Measurements from ENCODE around the gene THUMPD3. TPM values are rescaled to one million over a fixed set of nuclear protein-coding genes. Genes with fewer than 3 reads are reported as not detected.

The THUMPD3 gene
- total and polyA plus RNA-seq, 9 of the 15 experiments (the other 6 are each of a cell fraction or from before 2014, with no cell fraction given), result 58.3 to 132 (median 113) TPM

DNA sequence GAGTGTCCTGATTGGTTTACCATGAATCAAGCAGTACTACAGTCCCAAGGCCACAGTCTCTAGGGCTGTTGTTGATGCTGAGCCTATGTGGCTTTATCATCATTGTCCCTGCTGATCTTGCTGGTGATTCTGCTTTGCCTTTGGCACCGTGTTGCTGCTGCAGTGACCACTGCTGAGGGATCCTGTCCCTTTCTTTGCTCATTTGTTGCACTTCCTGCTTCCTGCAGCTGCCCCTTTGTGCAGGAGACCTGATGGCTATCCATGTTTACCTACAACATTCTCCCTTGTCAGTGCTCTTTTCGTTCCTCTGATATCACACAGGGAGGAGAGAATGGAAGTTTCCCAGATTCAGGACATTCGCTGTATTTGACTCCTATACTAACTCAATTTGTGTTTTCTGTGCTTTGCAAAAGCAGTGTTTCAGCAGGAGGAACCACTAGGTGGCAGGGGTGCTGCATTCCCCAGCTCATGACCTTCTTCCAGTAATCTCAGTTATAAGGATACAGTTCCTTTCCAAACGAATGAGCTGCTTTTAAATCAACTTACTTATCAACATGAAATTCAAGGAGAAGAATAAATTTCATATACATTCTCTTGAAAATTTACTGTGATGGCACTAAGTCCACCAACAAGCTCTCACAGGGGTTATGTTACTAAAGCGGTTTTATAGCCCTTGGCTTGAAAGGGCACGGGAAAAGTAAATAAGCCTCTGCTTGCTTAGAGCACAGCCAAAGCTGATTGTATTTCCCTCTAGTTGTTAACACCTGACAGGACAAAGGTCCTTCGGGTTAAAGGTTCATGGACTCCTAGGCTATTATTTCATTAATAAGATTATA is 9.7 kb upstream of the THUMPD3 start (continued):
- TF ChIP-seq ZNF263 (CRISPR knock-in tag; IDR thresholded peaks at IDR 0.05; ENCODE audit: borderline replicate concordance) (no peak), ZFPM2 (CRISPR knock-in tag; IDR thresholded peaks at IDR 0.05) (no peak), SMAD4 (CRISPR knock-in tag; conservative IDR thresholded peaks at IDR 0.05) (no peak), MTA2 (IDR thresholded peaks at IDR 0.05; ENCODE audit: low read depth) (no peak), DACH1 (IDR thresholded peaks at IDR 0.05; ENCODE audit: partially characterized antibody) (peak; percentile 23), IRF9 (tag; IDR thresholded peaks at IDR 0.05) (no peak), ZNF79 (CRISPR knock-in tag; IDR thresholded peaks at IDR 0.05; ENCODE audit: low read depth) (no peak), NFXL1 (CRISPR knock-in tag; IDR thresholded peaks at IDR 0.05) (no peak), ZNF3 (CRISPR knock-in tag; IDR thresholded peaks at IDR 0.05) (no peak), ZNF778 (CRISPR knock-in tag; IDR thresholded peaks at IDR 0.05) (no peak), KLF6 (CRISPR knock-in tag; IDR thresholded peaks at IDR 0.05; ENCODE audit: borderline replicate concordance) (no peak), ATF4 (CRISPR knock-in tag; IDR thresholded peaks at IDR 0.05) (no peak), ZNF239 (CRISPR knock-in tag; IDR thresholded peaks at IDR 0.05) (no peak)
- TF ChIP-seq, protein P1, sequence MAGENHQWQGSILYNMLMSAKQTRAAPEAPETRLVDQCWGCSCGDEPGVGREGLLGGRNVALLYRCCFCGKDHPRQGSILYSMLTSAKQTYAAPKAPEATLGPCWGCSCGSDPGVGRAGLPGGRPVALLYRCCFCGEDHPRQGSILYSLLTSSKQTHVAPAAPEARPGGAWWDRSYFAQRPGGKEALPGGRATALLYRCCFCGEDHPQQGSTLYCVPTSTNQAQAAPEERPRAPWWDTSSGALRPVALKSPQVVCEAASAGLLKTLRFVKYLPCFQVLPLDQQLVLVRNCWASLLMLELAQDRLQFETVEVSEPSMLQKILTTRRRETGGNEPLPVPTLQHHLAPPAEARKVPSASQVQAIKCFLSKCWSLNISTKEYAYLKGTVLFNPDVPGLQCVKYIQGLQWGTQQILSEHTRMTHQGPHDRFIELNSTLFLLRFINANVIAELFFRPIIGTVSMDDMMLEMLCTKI (IDR thresholded peaks at IDR 0.05; ENCODE audit: partially characterized antibody), result no peak
- TF ChIP-seq, protein P2, sequence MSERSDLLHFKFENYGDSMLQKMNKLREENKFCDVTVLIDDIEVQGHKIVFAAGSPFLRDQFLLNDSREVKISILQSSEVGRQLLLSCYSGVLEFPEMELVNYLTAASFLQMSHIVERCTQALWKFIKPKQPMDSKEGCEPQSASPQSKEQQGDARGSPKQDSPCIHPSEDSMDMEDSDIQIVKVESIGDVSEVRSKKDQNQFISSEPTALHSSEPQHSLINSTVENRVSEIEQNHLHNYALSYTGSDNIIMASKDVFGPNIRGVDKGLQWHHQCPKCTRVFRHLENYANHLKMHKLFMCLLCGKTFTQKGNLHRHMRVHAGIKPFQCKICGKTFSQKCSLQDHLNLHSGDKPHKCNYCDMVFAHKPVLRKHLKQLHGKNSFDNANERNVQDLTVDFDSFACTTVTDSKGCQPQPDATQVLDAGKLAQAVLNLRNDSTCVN (CRISPR knock-in tag; IDR thresholded peaks at IDR 0.05), result no peak
- TF ChIP-seq, protein P3, sequence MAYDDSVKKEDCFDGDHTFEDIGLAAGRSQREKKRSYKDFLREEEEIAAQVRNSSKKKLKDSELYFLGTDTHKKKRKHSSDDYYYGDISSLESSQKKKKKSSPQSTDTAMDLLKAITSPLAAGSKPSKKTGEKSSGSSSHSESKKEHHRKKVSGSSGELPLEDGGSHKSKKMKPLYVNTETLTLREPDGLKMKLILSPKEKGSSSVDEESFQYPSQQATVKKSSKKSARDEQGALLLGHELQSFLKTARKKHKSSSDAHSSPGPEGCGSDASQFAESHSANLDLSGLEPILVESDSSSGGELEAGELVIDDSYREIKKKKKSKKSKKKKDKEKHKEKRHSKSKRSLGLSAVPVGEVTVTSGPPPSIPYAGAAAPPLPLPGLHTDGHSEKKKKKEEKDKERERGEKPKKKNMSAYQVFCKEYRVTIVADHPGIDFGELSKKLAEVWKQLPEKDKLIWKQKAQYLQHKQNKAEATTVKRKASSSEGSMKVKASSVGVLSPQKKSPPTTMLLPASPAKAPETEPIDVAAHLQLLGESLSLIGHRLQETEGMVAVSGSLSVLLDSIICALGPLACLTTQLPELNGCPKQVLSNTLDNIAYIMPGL (CRISPR knock-in tag; IDR thresholded peaks at IDR 0.05), result no peak
